Measurements from ENCODE around the gene WSB2. TPM values are rescaled to one million over a fixed set of nuclear protein-coding genes. Genes with fewer than 3 reads are reported as not detected.

WSB2 gene
- total RNA-seq, 1 experiment from 2014 or later = 203 TPM

GRCh38 chr12:118050972-118051910 is 9.7 kb downstream of the WSB2 start:
- DNase-seq (no peak), ATAC-seq (no peak)
- Histone ChIP-seq H3K4me3 (ENCODE audit: low read length) (no peak overlapping the region), H3K79me2 (ENCODE audit: low read length) (peaks cover 63% of the 10 kb centered on the region), H3K9me2 (replicated peaks; ENCODE audit: low read length) (no peaks in the 10 kb centered on the region), H3F3A (ENCODE audit: low read length, unreplicated experiment) (peaks cover 12% of the 10 kb centered on the region), H3K27ac (ENCODE audit: low read length) (0 out of 2 replicates have a peak overlapping the region, but pooled peaks have one; percentile 77), H4K20me1 (ENCODE audit: low read length) (no peaks in the 10 kb centered on the region), H3K4me2 (ENCODE audit: low read length) (no peak overlapping the region), H3K4me1 (ENCODE audit: insufficient read depth, low read length) (peaks cover 40% of the 10 kb centered on the region), H2AFZ (ENCODE audit: low read length) (no peak overlapping the region), H3K27me3 (ENCODE audit: low read length) (no peaks in the 10 kb centered on the region), H3K36me3 (ENCODE audit: low read depth, low read length) (peaks cover 37% of the 10 kb centered on the region), H3K9ac (ENCODE audit: low read length) (no peak overlapping the region), H3K9me3 (ENCODE audit: low read length) (no peaks in the 10 kb centered on the region)
- CTCF ChIA-PET = no interaction called here
- POLR2A ChIA-PET (ENCODE audit: unreplicated experiment) = interaction anchor here (0.6 kb wide), 1 partner anchor 9 kb away, joined by 4 read pairs; no protein-coding TSS in a partner anchor
- TF ChIP-seq EZH2 (IDR thresholded peaks at IDR 0.05; ENCODE audit: low read length, unreplicated experiment) = no peak
- TF ChIP-seq CTCF (conservative IDR thresholded peaks at IDR 0.05; ENCODE audit: low read depth, low read length) = no peak
- TF ChIP-seq EZH2phosphoT487 (IDR thresholded peaks at IDR 0.05; ENCODE audit: borderline replicate concordance, low read length) = no peak
- intact Hi-C loops (cut with micrococcal nuclease) = loop anchor here (5.0 to 10.0 kb wide), 2 partner anchors 366 to 1134 kb away; no protein-coding TSS in a partner anchor
- no TSS peak for BruUV-seq (replicated peaks)

- H3K36me3 ChIP-seq (ENCODE audit: low read depth, low read length) = peaks cover 50% of the 10 kb centered on the region
- H2AFZ ChIP-seq (ENCODE audit: low read length) = no peak overlapping the region
- H3K4me2 ChIP-seq (ENCODE audit: low read length) = no peak overlapping the region
- TF ChIP-seq EZH2 (IDR thresholded peaks at IDR 0.05; ENCODE audit: low read length, unreplicated experiment) (no peak), CTCF (conservative IDR thresholded peaks at IDR 0.05; ENCODE audit: low read depth, low read length) (no peak), EZH2phosphoT487 (IDR thresholded peaks at IDR 0.05; ENCODE audit: borderline replicate concordance, low read length) (no peak)
- no peak overlapping the region for H3K27ac ChIP-seq (ENCODE audit: low read length)
- no peaks in the 10 kb centered on the region for H4K20me1 ChIP-seq (ENCODE audit: low read length)
- H3K4me3 ChIP-seq (ENCODE audit: low read length) = no peak overlapping the region
- ATAC-seq (no peak), DNase-seq (no peak)
- H3K27me3 ChIP-seq (ENCODE audit: low read length) = no peaks in the 10 kb centered on the region
- H3K9me3 ChIP-seq (ENCODE audit: low read length) = no peaks in the 10 kb centered on the region
- no peak overlapping the region for H3K9ac ChIP-seq (ENCODE audit: low read length)
- POLR2A ChIA-PET (ENCODE audit: unreplicated experiment) = no interaction called here
- no TSS peak for BruUV-seq (replicated peaks)
- no peaks in the 10 kb centered on the region for H3F3A ChIP-seq (ENCODE audit: low read length, unreplicated experiment)
- H3K4me1 ChIP-seq (ENCODE audit: insufficient read depth, low read length) = peaks cover 3% of the 10 kb centered on the region; the same call in 1 of the 2 replicates
- H3K79me2 ChIP-seq (ENCODE audit: low read length) = peaks cover 28% of the 10 kb centered on the region
- H3K9me2 ChIP-seq (replicated peaks; ENCODE audit: low read length) = no peaks in the 10 kb centered on the region
- intact Hi-C loops (cut with micrococcal nuclease) = no loop called here
- CTCF ChIA-PET = no interaction called here
Observed at GRCh38 chr12:118046430-118046829, 14.5 kb downstream of the WSB2 start.

- no peak for ATAC-seq
- TF ChIP-seq CTCF (conservative IDR thresholded peaks at IDR 0.05; ENCODE audit: low read depth, low read length) = no peak
- no peak for TF ChIP-seq EZH2 (IDR thresholded peaks at IDR 0.05; ENCODE audit: low read length, unreplicated experiment)
- no peak for TF ChIP-seq EZH2phosphoT487 (IDR thresholded peaks at IDR 0.05; ENCODE audit: borderline replicate concordance, low read length)
- no peaks in the 10 kb centered on the region for H4K20me1 ChIP-seq (ENCODE audit: low read length)
- CTCF ChIA-PET = no interaction called here
- no TSS peak for BruUV-seq (replicated peaks)
- intact Hi-C loops (cut with micrococcal nuclease) = no loop called here
- no peak overlapping the region for H3K4me2 ChIP-seq (ENCODE audit: low read length)
- no peaks in the 10 kb centered on the region for H3K9me3 ChIP-seq (ENCODE audit: low read length)
- H3K4me3 ChIP-seq (ENCODE audit: low read length) = no peak overlapping the region
- no peaks in the 10 kb centered on the region for H3K4me1 ChIP-seq (ENCODE audit: insufficient read depth, low read length)
- peaks cover 47% of the 10 kb centered on the region for H3K36me3 ChIP-seq (ENCODE audit: low read depth, low read length)
- H3K27me3 ChIP-seq (ENCODE audit: low read length) = no peaks in the 10 kb centered on the region
- H3K27ac ChIP-seq (ENCODE audit: low read length) = no peak overlapping the region
- H3K9ac ChIP-seq (ENCODE audit: low read length) = no peak overlapping the region
- no peak overlapping the region for H2AFZ ChIP-seq (ENCODE audit: low read length)
- H3F3A ChIP-seq (ENCODE audit: low read length, unreplicated experiment) = no peaks in the 10 kb centered on the region
- no peaks in the 10 kb centered on the region for H3K9me2 ChIP-seq (replicated peaks; ENCODE audit: low read length)
- 0 out of 2 replicates have a peak, but pooled peaks cover 12% of the 10 kb centered on the region for H3K79me2 ChIP-seq (ENCODE audit: low read length)
- DNase-seq = no peak
- POLR2A ChIA-PET (ENCODE audit: unreplicated experiment) = no interaction called here
Observed at GRCh38 chr12:118044577-118044976, 16.4 kb downstream of the WSB2 start.

Data from PC-3 (cell line).